ENCODE measurements around the gene SPATA45.

DNA sequence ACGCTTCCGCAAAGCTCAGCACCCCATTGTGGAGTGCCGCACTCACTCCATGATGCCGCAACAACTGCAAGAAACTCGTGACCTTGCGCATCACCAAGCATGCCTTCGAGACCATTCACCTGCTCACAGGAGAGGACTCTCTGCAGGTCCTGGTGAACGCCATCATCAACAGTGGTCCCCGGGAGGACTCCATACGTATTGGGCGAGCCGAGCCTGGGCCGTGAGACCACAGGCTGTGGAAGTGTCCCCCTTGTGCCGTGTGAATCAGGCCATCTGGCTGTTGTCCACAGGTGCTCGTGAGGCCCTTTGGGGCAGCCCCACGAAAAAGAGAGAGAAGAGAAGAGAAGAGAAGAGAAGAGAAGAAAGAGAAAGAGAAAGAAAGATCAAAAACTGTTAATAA, 23.2 kb downstream of the SPATA45 start:
- TF ChIP-seq, protein P1, sequence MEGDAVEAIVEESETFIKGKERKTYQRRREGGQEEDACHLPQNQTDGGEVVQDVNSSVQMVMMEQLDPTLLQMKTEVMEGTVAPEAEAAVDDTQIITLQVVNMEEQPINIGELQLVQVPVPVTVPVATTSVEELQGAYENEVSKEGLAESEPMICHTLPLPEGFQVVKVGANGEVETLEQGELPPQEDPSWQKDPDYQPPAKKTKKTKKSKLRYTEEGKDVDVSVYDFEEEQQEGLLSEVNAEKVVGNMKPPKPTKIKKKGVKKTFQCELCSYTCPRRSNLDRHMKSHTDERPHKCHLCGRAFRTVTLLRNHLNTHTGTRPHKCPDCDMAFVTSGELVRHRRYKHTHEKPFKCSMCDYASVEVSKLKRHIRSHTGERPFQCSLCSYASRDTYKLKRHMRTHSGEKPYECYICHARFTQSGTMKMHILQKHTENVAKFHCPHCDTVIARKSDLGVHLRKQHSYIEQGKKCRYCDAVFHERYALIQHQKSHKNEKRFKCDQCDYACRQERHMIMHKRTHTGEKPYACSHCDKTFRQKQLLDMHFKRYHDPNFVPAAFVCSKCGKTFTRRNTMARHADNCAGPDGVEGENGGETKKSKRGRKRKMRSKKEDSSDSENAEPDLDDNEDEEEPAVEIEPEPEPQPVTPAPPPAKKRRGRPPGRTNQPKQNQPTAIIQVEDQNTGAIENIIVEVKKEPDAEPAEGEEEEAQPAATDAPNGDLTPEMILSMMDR (IDR thresholded peaks at IDR 0.05), result no peak
- TF ChIP-seq EP300 (IDR thresholded peaks at IDR 0.05), result no peak
- TF ChIP-seq POLR2A (IDR thresholded peaks at IDR 0.05), result no peak
